GM21526 (cell line): ENCODE results near the gene RPAP2.
"Not testable (repeated sequence)": the region's sequence is repeated elsewhere in the genome, so short reads cannot be mapped to it uniquely, and the experiment has no call there.

ENCODE experiments used
- ATAC-seq: cut with Tn5 transposase; IDR thresholded peaks from one replicate; pipeline ENCODE4 v1.9.1; 2021; ENCODE audit warnings: moderate library complexity; ENCODE audit not compliant: unreplicated experiment, low FRiP score

The RPAP2 gene

GRCh38 chr1:92367496-92367895, 68.6 kb downstream of the RPAP2 start:
- peak; percentile 53 for ATAC-seq

GRCh38 chr1:92372164-92372563, 73.3 kb downstream of the RPAP2 start:
- ATAC-seq, result no peak

DNA sequence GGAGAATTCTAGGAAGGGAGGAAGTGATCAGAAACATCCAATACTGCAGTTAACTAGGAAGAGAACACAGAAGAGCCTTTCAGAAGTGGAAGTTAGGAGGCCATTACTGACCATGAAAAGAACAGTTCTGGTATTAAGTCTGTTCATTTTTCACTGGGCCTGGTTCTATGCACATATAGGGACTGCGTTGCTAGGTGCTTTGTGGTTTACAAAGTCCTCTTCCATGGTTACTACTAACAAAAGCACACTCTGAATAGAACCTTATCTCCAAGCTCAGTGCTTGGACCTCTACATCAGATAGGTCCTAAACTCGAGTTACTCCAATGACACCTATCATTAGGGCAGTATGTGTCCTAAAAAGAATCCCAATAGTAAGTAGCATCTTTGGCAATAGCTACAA, 75.4 kb downstream of the RPAP2 start:
- ATAC-seq, result no peak

GRCh38 chr1:92376345-92376744, 77.5 kb downstream of the RPAP2 start:
- ATAC-seq, result no peak

DNA sequence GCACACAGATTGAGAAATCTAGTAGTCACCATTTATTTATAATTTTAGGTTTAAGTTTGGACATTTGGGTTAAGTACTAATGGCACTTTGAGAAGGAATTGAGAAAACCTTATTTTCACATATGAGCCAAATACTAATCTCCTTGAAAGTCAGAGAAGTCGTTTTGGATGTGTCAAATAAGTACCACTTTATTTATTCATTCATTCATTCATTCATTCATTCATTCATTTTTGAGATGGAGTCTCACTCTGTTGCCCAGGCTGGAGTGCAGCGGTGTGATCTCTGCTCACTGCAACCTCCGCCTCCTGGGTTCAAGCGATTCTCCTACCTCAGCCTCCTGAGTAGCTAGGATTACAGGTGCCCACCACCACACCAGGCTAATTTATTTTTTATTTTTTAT, 79.1 kb downstream of the RPAP2 start:
- ATAC-seq, result not testable (repeated sequence)

- ATAC-seq, result no peak
These were observed 82.0 kb downstream of the RPAP2 start for GRCh38 chr1:92380867-92381266.

GRCh38 chr1:92393966-92394365, 95.1 kb downstream of the RPAP2 start:
- ATAC-seq, result not testable (repeated sequence)

DNA sequence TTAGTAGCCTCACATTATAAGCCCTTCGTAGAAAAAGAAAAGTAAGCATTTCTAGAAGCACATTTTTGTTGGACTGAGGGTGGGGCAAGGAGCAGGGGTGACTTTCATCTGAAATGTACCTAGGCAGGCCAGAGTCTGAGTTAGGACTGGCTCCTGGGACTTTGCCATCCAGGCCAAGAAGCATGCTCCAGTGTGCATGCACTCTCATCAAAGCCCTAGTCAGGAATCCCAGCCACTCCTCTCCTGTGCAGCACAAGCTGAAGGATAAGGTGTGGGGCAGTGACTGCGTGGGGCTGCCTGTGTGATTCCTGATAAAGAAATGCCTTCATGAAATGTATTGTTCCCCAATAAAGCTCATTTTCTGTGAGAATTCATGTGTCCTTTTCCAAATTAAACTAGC, 99.7 kb downstream of the RPAP2 start:
- no peak for ATAC-seq

DNA sequence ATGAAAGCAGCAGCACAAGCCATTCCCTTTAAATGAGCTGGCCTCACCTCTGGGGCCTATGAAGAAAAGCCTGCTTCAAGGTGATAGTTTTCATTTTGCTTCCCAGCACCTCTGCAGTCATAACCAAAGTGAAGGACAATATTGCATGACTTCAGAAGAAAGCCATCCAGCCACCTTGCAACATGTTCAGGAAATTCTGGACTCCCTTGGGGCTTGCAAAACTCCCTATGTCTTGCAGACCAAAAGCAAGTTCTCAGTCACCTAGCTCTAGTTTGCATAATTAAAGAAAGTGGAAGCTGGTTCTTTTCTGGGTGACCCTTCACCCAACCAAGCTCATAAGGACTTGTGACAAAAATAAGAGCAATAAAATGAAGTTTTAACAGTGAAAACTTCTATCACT, 100.2 kb downstream of the RPAP2 start:
- peak; percentile 71 for ATAC-seq

- no peak for ATAC-seq
These were observed 105.8 kb downstream of the RPAP2 start for GRCh38 chr1:92404661-92405060.

- ATAC-seq, result no peak
These were observed 110.0 kb downstream of the RPAP2 start for GRCh38 chr1:92408825-92409224.

DNA sequence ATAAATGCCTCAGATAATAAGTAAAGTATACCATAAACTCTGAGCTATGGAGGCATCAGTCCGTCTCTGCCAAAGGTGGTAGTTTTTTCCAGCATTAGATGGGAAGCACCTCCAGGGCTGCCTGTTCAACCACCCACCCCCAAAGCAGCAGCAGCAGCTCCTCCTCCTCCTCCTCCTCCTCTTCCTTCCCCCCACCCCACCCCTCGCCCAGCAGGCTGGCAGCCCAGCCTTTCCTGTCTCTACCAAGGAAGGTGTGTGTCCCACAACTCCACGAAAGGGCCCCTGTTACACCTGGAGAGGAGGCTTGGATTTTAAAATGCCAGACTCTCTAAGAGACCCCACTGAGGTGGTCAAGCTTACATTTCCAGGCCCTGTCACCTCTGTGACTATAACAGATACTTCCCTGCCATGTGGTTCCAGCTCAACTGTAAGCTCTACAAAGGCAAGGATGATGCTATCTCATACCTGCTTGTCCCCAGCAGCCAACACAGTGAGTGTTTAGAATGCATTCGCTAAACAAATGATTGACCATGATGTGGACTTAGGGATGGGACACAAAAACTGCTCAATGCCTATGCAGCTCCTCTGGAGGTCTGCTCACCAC, 111.2 kb downstream of the RPAP2 start:
- ATAC-seq, result no peak

DNA sequence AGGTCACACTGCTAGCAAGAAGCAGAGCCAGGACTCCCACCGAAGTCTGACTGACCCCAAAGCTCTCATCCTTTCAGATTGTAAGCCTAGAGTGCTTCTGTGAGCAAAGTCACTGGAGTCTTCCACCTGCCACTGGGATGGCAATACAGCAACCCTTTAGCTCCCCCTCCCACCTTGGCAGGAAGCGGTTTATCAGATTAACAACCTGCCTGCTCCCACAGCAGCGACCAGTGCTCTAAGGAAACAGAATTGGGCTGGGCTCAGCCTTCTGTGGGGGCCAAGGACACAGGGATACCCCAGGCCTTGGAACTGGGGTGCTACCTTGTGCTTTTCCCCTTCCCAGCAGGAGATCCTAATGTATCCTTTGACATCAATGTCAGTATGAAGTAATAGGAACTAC, 111.8 kb downstream of the RPAP2 start:
- ATAC-seq, result no peak

GRCh38 chr1:92411511-92411910, 112.7 kb downstream of the RPAP2 start:
- no peak for ATAC-seq

DNA sequence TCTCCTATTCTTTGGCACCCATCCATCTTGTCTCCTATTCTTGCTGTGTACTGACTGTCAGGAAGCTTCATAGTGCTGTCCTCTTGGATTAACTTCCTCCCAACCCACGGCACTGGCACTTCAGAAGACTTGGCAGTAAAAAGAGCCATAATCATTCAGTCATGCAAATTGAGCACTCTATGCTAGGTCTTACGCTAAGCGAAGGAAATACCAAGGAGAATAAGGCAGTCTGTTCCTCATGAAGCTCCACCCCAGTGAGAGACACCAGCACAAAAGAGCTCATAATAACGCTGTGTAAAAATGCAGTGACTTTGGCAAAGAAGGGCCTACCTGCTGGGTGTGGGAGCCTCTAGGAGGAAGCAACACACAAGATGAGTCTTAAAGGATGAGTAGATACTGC, 120.8 kb downstream of the RPAP2 start:
- no peak for ATAC-seq

- ATAC-seq, result no peak
These were observed 125.5 kb downstream of the RPAP2 start for GRCh38 chr1:92424381-92424780.

GRCh38 chr1:92425617-92426016, 126.8 kb downstream of the RPAP2 start:
- no peak for ATAC-seq

- no peak for ATAC-seq
These were observed 131.2 kb downstream of the RPAP2 start for GRCh38 chr1:92430030-92430429.

DNA sequence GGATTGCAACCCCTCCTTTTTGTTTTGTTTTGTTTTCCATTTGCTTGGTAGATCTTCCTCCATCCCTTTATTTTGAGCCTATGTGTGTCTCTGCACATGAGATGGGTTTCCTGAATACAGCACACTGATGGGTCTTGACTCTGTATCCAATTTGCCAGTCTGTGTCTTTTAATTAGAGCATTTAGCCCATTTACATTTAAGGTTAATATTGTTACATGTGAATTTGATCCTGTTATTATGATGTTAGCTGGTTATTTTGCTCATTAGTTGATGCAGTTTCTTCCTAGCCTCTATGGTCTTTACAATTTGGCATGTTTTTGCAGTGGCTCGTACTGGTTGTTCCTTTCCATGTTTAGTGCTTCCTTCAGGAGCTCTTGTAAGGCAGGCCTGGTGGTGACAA, 135.7 kb downstream of the RPAP2 start:
- ATAC-seq, result not testable (repeated sequence)

- ATAC-seq, result no peak
These were observed 140.4 kb downstream of the RPAP2 start for GRCh38 chr1:92439291-92439690.

DNA sequence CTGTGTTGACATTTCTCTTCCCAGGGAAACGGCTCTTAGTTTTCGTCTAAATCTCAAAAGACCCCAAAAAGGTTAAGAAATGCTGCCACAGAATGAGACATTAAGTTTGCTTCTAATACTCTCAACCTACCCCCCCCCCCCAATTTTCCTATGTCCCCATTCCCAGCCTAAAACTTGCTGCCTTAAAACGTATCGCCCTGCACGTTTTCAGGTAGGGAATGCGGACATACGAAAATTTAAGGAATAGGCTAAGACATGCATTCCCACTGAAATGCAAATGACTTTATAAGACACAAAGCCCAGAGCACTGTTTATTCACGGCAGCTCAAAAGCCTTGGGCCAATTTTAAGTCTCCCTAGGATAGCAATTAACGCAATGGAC, 142.4 kb downstream of the RPAP2 start:
- ATAC-seq, result no peak

DNA sequence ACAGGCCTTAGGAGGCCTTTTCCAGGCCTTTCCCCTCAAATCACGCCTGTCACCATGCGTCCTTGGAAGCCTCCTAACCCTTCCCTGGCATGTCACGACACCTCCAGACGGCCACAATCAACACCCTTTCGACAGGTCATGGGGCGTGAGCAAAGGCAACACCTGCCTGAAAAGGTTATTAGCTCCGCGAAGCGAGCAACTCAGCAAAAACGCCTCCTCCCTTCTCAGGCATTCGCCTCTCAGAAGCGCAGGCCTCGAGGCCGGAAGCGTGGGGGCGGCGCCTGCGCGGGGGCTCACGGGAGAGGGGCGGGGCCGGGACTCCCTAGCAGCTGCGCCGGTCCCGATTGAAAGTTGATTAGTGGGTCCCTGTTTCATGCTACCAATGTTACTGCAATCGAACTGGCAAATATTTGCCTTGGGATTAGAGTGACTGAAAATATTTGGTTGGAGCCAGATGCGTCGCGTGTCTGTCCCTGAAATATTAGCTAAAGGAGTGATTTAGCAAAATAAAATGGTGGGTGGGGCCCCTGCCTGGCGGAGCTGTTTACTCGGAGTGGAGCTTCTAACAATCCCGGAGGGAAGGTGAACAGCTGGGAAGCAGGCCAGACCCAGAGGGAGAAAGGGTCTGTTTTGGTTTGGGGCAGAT, 143.0 kb downstream of the RPAP2 start:
- ATAC-seq, result no peak

- no peak for ATAC-seq
These were observed 143.5 kb downstream of the RPAP2 start for GRCh38 chr1:92442351-92442750.
